Stimulated activated naive CD4-positive, alpha-beta T cell (primary cell): Measurements from ENCODE around the gene PUS10.
A peak's percentile ranks its signal among the peaks of the same experiment; 100 is the strongest.

Source experiments
- DNase-seq, 6 experiments: peaks; one replicate each; lab custom pipeline; 2025; lab: John Stamatoyannopoulos, UW

Gene PUS10

GRCh38 chr2:60972889-60973656 lies 45.0 kb downstream of the PUS10 start:
- DNase-seq, result no peak

GRCh38 chr2:60966507-60967405 lies 51.3 kb downstream of the PUS10 start:
- DNase-seq, result peak in 2 of 6 experiments; percentile 12 to 15

DNA sequence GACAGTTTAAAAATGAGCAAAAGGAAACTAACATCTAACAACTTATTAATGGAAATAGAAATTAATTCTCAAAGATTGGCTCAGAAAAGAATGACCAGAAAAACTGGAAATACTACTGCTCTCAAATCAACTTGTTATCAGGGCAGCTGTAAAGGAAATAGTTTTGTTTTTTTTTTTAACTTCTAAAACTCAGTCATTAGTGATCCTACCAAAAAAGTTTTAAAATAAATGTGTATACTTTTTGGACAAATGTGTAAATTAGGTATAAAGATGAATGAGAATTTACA lies 52.6 kb downstream of the PUS10 start:
- no peak for DNase-seq

GRCh38 chr2:60964651-60965498 lies 53.2 kb downstream of the PUS10 start:
- DNase-seq, result peak in 3 of 6 experiments; percentile 20 to 42 (median 31)

DNA sequence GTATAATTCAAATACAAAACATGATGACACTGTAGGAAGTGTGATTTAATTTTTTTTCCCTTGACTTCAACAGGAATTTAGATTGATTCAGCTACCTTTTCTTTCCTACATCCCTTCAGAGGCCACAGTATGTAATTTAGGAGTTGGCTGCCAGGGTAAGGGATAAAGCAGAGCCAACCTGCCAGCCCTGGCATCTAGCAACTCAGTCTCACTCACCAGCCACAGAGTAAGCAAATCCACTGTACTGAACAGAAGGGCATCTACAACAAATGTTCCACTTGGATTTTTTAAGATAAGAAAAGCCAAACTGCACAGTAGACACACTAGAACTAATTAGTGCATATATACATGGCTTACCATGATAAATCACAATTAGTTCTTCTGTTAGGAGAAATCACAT lies 54.9 kb downstream of the PUS10 start:
- DNase-seq, result no peak

GRCh38 chr2:60962528-60962927 lies 55.5 kb downstream of the PUS10 start:
- DNase-seq, result no peak

DNA sequence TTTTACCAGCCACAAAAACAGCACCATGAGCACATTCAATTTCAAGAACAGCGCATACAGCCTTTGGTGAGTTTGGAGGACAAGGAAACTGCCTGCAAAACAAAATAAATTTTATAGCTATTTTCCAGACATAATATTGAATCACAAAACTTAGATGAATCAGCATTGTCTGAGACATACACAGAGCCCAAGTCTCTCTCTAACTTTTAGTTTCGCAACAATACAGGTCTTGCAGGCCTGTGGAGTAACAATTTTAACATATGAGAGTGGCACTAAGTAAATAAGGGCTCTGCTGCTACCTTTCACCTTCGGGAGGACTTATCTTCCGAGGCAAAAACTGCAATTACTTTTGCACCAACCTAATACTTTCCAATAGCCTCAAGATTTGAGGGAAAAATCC lies 56.6 kb downstream of the PUS10 start:
- no peak for DNase-seq

GRCh38 chr2:60960706-60961105 lies 57.3 kb downstream of the PUS10 start:
- no peak for DNase-seq

DNA sequence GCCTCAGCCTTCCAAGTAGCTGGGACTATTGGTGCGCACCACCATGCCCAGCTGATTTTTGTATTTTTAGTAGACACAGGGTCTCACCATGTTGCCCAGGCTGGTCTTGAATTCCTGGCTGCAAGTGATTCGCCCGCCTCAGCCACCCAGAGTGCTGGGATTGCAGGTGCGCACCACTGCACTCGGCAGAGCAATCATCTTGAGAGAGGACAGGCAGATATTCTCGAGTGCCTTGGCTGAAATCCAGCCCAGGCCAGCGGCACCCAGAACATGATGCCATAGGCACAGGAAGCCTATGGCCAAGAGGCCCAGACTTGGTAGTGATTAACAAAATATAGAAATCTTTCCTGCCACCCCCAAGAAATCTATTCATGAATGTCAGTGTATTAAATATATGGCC lies 58.6 kb downstream of the PUS10 start:
- no peak for DNase-seq

DNA sequence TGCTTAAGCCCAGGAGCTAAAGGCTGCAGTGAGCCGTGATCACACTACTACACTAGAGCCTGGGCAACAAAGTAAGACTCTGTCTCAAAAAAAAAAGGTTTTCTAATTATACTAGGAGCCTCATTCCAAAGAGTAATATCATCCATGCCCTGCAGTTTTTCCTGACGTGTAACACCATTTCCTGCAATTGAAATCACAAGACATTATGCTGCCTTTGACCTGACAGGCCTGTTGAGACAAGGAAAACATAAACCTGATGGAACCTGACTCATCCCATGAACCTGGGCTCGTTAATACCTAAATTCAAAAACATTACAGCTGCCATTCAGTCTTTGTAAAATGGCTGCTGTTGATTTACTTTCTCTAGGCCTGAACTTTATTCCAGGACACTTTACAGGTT lies 59.3 kb downstream of the PUS10 start:
- no peak for DNase-seq

- DNase-seq, result no peak
These were observed 59.7 kb downstream of the PUS10 start for GRCh38 chr2:60958361-60958760.

DNA sequence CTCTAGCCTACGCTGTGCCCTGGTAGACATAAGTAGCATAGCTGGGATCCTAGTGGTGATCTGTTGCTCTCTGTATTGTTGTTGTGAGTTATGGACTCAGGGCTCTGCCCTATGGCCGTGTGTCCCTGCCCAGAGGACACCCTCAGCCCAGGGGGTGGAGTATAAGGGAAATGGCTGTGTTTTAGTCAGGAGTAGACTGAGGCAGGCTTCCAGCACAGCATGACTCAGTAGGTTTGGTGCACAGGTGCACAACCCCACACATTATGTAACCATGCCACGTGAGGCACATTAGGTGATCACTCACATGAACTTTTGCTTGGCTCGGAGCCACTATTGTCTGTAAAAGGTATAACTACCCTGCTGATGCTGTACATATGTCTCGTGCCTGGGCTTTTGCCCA lies 60.4 kb downstream of the PUS10 start:
- DNase-seq, result no peak

GRCh38 chr2:60957224-60957623 lies 60.8 kb downstream of the PUS10 start:
- no peak for DNase-seq

DNA sequence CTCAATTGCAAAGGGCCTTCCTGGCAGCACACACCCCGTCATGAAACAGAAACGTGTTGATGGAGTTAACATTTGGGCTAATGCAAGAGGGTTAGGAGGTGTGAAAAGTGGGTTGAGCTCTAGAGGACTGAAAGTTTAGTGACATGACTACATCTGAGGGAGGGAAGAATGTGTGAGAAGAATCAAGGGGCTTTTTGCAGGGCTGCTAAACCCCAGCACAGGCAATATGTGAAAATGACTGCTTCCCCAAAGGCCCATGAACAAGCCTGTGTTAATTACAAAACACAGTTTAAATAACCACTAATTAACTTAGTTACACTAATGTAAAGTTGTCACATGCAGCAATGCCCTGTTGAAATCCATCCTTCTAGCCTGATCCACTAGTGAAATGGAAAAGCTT lies 63.9 kb downstream of the PUS10 start:
- DNase-seq, result no peak

DNA sequence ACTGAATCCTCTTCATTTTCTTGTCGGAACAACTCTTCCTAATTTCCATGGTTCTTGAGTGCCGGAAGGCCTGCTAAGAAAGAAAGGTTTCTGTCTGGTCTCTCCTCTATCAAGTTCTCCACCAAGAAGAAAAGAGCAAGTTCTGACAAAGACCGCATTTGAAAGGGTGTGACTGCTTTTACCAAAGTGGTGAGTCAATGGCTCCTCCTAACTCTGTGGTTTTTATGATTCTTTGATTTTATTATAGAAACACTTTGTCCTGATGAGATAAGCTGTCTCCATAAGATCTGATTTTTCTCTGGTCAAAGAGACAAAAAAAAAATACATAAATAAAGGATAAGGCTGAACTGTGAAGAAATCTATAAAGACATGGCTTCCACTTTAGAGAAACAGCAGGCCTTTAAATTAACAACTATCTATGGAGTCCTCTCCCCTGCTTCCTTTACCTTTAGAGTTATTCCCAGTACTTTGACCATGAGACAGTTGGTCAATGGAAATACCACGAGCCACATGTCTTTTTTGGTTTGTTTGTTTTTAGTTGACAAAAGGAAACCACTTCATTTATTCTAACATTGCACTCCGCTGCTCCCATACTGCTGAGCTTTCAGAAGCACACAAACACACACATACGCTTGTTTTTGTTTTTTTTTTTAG lies 69.0 kb downstream of the PUS10 start:
- no peak for DNase-seq

DNA sequence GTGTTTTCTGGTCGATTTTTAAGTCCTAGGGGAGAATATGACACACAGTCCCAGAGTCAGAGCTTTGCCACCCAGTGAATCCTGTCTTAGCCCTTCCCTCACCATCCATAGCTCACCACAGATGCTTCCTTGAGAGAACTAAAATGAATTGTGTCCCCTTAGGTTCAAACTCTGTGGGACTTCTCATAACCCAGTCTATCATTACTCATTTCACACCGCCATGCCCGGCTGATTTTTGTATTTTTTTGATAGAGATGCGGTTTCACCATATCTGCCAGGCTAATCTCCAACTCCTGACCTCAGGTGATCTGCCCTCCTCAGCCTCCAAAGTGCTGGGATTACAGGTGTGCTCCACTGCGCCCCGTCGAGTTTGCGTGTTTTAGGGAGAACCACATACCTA lies 69.9 kb downstream of the PUS10 start:
- no peak for DNase-seq

- no peak for DNase-seq
These were observed 71.0 kb downstream of the PUS10 start for GRCh38 chr2:60947056-60947455.

DNA sequence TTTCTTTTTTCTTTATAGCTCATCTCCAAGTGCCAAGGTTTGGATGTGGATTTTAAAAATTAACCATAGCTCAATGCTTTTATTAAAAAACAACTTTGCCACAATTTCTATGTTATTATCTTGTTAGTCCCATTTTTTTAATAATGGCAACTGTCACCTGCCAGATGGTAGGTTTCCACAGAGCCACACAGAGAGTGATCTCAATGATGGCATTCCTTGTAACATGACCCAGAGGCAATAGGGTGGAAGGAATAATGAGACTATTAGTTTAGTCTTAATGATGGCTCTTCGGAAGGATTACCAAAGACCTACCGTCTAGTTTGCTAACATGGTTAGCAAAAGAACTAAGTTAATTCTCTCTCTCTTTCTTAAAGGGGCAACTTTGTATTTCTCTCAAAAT lies 72.7 kb downstream of the PUS10 start:
- DNase-seq, result no peak

- DNase-seq, result no peak
These were observed 78.4 kb downstream of the PUS10 start for GRCh38 chr2:60939622-60940021.

DNA sequence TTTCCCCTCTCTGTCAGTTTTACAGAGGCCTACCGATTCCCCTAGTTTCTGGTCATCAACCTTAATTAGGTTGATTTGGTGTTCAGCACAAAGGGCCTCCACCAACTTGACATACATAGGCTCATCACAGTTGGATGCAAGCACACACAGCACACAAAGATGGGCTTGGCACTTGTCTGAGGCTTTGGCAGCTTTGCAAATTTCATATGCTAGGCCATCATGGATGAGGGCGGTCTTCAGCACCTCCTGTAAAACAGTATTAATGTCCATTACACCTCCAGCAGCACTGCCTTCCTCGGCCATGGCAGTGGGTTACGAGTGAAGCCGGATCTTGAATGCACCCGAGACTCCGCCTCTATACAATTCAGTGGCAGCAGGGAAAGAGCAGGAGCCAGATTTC lies 79.8 kb downstream of the PUS10 start:
- DNase-seq, result no peak

DNA sequence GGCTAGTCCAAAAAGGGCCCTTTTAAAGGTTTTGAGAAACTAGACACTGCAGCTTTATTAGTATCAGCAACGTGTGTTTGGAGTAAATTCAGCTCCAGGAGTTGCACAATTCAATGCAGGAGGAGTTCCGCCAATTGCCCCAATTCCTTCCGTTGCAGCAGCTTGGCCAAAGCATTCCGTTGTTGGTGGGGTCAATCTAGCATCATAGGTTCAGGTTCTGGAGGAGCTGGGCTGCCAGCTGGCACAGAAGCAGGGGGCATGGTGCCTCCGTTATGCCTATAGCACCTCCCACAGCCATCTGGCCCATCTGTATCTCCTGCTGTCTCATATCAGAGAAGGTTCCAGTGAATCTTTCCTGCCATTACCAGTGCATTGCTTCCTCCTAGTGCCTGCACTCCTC lies 81.3 kb downstream of the PUS10 start:
- no peak for DNase-seq

DNA sequence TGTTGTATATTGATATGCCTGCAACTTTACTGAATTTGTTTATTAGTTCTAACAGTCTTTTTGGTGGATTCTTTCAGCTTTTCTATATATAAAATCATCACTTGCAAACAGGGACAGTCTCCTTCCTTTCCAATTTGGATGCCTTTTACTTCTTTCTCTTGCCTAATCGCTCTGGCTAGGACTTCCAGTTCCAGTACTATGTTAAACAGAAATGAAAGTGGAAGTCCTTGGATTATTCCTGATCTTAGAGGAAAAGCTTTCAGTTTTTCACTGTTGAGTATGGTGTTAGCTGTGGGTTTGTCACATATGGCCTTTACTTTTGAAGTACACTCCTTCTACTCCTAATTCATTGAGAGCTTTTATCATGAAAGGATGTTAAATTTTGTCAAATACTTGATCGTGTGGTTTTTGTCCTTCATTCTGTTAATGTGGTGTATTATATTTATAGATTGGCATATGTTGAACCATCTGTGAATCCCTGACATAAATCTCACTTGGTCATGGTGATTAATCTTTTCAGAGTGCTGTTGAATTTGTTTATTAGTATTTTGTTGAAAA lies 83.8 kb downstream of the PUS10 start:
- DNase-seq, result no peak
